ENCODE data around the gene RDX.

- no peak for TF ChIP-seq CTCF (IDR thresholded peaks at IDR 0.05)
- TF ChIP-seq POLR2A (IDR thresholded peaks at IDR 0.05) = no peak
Observed at GRCh38 chr11:110217223-110217877, 79.1 kb downstream of the RDX start.
